HCT116 (cell line): ENCODE data around the gene PIN1. TPM values are rescaled to one million over a fixed set of nuclear protein-coding genes. Genes with fewer than 3 reads are reported as not detected.
"Not testable (repeated sequence)": the region's sequence is repeated elsewhere in the genome, so short reads cannot be mapped to it uniquely, and the experiment has no call there.

Experiments used
- ATAC-seq: fragments of 200-7000 bp; cut with Tn5 transposase; 2 replicates; pipeline ENCODE4 v1.9.1; 2020; ENCODE audit warnings: mild to moderate bottlenecking, moderate library complexity
- BruUV-seq: library from RNA; stranded (reverse); fragments of 400-500 nt; replicated peaks from 2 replicates; lab custom pipeline; 2021; lab: Mats Ljungman, UMichigan
- CTCF ChIA-PET: fragments of 300-600 bp; sonication (Branson Sonifier 250); formaldehyde crosslinking; loops from one replicate; lab custom pipeline; 2021; ENCODE audit warnings: antibody characterized with exemption; lab: Charles Lee
- POLR2A ChIA-PET: fragments of 300-600, 350-600 bp; sonication (Branson Sonifier 250); formaldehyde crosslinking; loops from one replicate; lab custom pipeline; 2021; ENCODE audit warnings: antibody characterized with exemption; lab: Charles Lee
- RAD21 ChIA-PET, 2 experiments: fragments of 300-600 bp; sonication (Branson Sonifier 250); formaldehyde crosslinking; loops; one replicate each; lab custom pipeline; 2023; ENCODE audit warnings: low total read pairs in 2 of 2; ENCODE audit not compliant: uncharacterized antibody in 2 of 2, unreplicated experiment in 2 of 2, low non-redundant PET in 1 of 2; lab: Charles Lee
- DNase-seq: peaks from one replicate; pipeline ENCODE4 v3.0.0-alpha.2; 2010; ENCODE audit warnings: low read depth, low spot score
- H2AFZ ChIP-seq: fragments of 200-600 bp; shearing (Covaris generic), sonication (generic); 2 replicates; pipeline ENCODE4 v1.6.1; 2017; ENCODE audit warnings: low read depth, mixed run types, mixed read lengths, antibody characterized with exemption, low read length; ENCODE audit not compliant: poor library complexity, severe bottlenecking
- H3K27ac ChIP-seq: 2 replicates; pipeline ENCODE4 v1.5.1; 2012; ENCODE audit warnings: low read depth, low read length
- H3K27me3 ChIP-seq: fragments of 200-600 bp; sonication (generic); 2 replicates; pipeline ENCODE4 v1.6.1; 2016; ENCODE audit warnings: mixed run types, low read length, mixed read lengths; ENCODE audit not compliant: insufficient read depth
- H3K36me3 ChIP-seq, 2 experiments: fragments of 200-500 bp in 1 of 2; fragments of 200-600 bp in 1 of 2; sonication (Bioruptor generic) in 1 of 2; sonication (generic) in 1 of 2; 2 replicates each; pipeline versions ENCODE4 v1.5.1 to v1.6.1; 2014 to 2016; ENCODE audit warnings: low read length in 2 of 2, inconsistent platforms in 1 of 2, mixed read lengths in 1 of 2, mixed run types in 1 of 2; ENCODE audit not compliant: insufficient read depth in 2 of 2, control insufficient read depth in 1 of 2
- H3K4me1 ChIP-seq, 2 experiments: fragments of 200-600 bp in 1 of 2; sonication (generic) in 1 of 2; 2 replicates each; pipeline versions ENCODE4 v1.5.1 to v1.6.1; 2012 to 2017; ENCODE audit warnings: low read length in 2 of 2, inconsistent platforms in 1 of 2, mild to moderate bottlenecking in 1 of 2, mixed read lengths in 1 of 2, mixed run types in 1 of 2, moderate library complexity in 1 of 2; ENCODE audit not compliant: insufficient read depth in 2 of 2, control insufficient read depth in 1 of 2
- H3K4me2 ChIP-seq: fragments of 200-600 bp; sonication (generic); 2 replicates; pipeline ENCODE4 v1.6.1; 2017; ENCODE audit warnings: mixed run types, low read length, mixed read lengths
- H3K4me3 ChIP-seq, 2 experiments: fragments of 200-600 bp in 1 of 2; sonication (generic) in 1 of 2; replicated peaks in 1 of 2; 2 replicates each; pipeline ENCODE4 v1.5.1; 2011 to 2016; ENCODE audit warnings: low read length in 2 of 2, control low read depth in 1 of 2, low read depth in 1 of 2, mild to moderate bottlenecking in 1 of 2, mixed read lengths in 1 of 2, mixed run types in 1 of 2
- H3K79me2 ChIP-seq: fragments of 200-600 bp; sonication (generic); 2 replicates; pipeline ENCODE4 v1.6.1; 2017; ENCODE audit warnings: mild to moderate bottlenecking, mixed run types, low read length, moderate library complexity, mixed read lengths; ENCODE audit not compliant: insufficient read depth
- H3K9ac ChIP-seq: fragments of 200-600 bp; sonication (generic); 2 replicates; pipeline ENCODE4 v1.6.1; 2016; ENCODE audit warnings: low read length, mixed read lengths
- H3K9me2 ChIP-seq: fragments of 200-600 bp; sonication (generic), shearing (Covaris generic); 2 replicates; pipeline ENCODE4 v1.6.1; 2017; ENCODE audit warnings: mixed run types, mild to moderate bottlenecking, moderate library complexity; ENCODE audit not compliant: insufficient read depth
- H3K9me3 ChIP-seq, 2 experiments: fragments of 200-500 bp in 1 of 2; fragments of 200-600 bp in 1 of 2; sonication (Bioruptor generic) in 1 of 2; sonication (generic) in 1 of 2; 2 replicates each; pipeline ENCODE4 v1.6.1; 2014 to 2017; ENCODE audit warnings: low read length in 2 of 2, mixed read lengths in 2 of 2, inconsistent platforms in 1 of 2, low read depth in 1 of 2, mild to moderate bottlenecking in 1 of 2, mixed run types in 1 of 2, moderate library complexity in 1 of 2; ENCODE audit not compliant: control insufficient read depth in 1 of 2, insufficient read depth in 1 of 2
- H4K20me1 ChIP-seq: fragments of 200-600 bp; sonication (generic), shearing (Covaris generic); 2 replicates; pipeline ENCODE4 v1.6.1; 2017; ENCODE audit warnings: mixed run types, mild to moderate bottlenecking, moderate library complexity; ENCODE audit not compliant: insufficient read depth
- CTCF ChIP-seq, 3 experiments: fragments of 200-600 bp in 1 of 3; sonication (generic) in 1 of 3; IDR thresholded peaks in 2 of 3; conservative IDR thresholded peaks in 1 of 3; 2 replicates each; pipeline ENCODE4 v1.5.1; 2012 to 2017; ENCODE audit warnings: low read depth in 2 of 3, low read length in 2 of 3, antibody characterized with exemption in 1 of 3, borderline replicate concordance in 1 of 3, control low read depth in 1 of 3, mild to moderate bottlenecking in 1 of 3, mixed read lengths in 1 of 3, mixed run types in 1 of 3, moderate library complexity in 1 of 3; ENCODE audit not compliant: insufficient read depth in 1 of 3
- ELF1 ChIP-seq: IDR thresholded peaks from 2 replicates; pipeline ENCODE4 v1.6.1; 2012; ENCODE audit warnings: low read depth, borderline replicate concordance
- REST ChIP-seq: IDR thresholded peaks from 2 replicates; pipeline ENCODE4 v1.6.1; 2012; ENCODE audit warnings: low read depth
- YY1 ChIP-seq: IDR thresholded peaks from 2 replicates; pipeline ENCODE4 v1.6.1; 2011; ENCODE audit warnings: low read length, low read depth, moderate library complexity, mild to moderate bottlenecking; ENCODE audit not compliant: insufficient replicate concordance; ENCODE audit errors: extremely low read depth
- intact Hi-C: fragments of 100-400 bp; cut with micrococcal nuclease; formaldehyde crosslinking; loops from 2 replicates; pipeline ENCODE4 v1.10.0; 2022
- total RNA-seq: library from RNA; stranded (reverse); gene quantifications from one replicate; pipeline ENCODE4 v1.2.1, GENCODE V29; 2021; ENCODE audit not compliant: unreplicated experiment

Gene PIN1
- total RNA-seq, 1 experiment from 2014 or later = 78.9 TPM

GRCh38 chr19:9842834-9843625 lies 7.9 kb downstream of the PIN1 start:
- no peaks in the 10 kb centered on the region for H3K9me3 ChIP-seq
- no peak overlapping the region for H3K9ac ChIP-seq
- intact Hi-C loops = no loop called here
- TF ChIP-seq ELF1 = no peak
- no peak for TF ChIP-seq YY1
- no peak for TF ChIP-seq REST
- TF ChIP-seq CTCF (IDR thresholded peaks at IDR 0.05 in 2 of 3, conservative IDR thresholded peaks at IDR 0.05 in 1 of 3; ENCODE audit: borderline replicate concordance in 1 of 3, insufficient read depth in 1 of 3, low read depth in 2 of 3, low read length in 2 of 3) = no peak
- H3K9me2 ChIP-seq = no peaks in the 10 kb centered on the region
- H2AFZ ChIP-seq = no peak overlapping the region
- H3K79me2 ChIP-seq = peaks cover 14% of the 10 kb centered on the region; the same call in 1 of the 2 replicates
- H3K36me3 ChIP-seq = peaks cover 26 to 27% of the 10 kb centered on the region in 2 experiments; a peak in 3 of 4 replicates
- no peak for ATAC-seq
- no peak overlapping the region for H3K4me3 ChIP-seq
- ChIA-PET CTCF (no interaction called here), RAD21 (no interaction called here), POLR2A (no interaction called here)
- no peaks in the 10 kb centered on the region for H4K20me1 ChIP-seq
- no peak for DNase-seq
- H3K27me3 ChIP-seq = no peaks in the 10 kb centered on the region
- no peak overlapping the region for H3K4me2 ChIP-seq
- no peak overlapping the region for H3K27ac ChIP-seq
- no TSS peak for BruUV-seq
- H3K4me1 ChIP-seq = peaks cover 0 to 19% of the 10 kb centered on the region in 2 experiments; a peak in 2 of 4 replicates

GRCh38 chr19:9843626-9844273 lies 8.6 kb downstream of the PIN1 start:
- intact Hi-C loops, DNase-seq, CTCF ChIA-PET, H3K9me3 ChIP-seq, H3K4me2 ChIP-seq, RAD21 ChIA-PET, H3K9me2 ChIP-seq, BruUV-seq, H4K20me1 ChIP-seq, POLR2A ChIA-PET, H3K27me3 ChIP-seq, H3K9ac ChIP-seq, H2AFZ ChIP-seq, H3K27ac ChIP-seq, ATAC-seq, H3K4me3 ChIP-seq: not testable (repeated sequence)
- Histone ChIP-seq H3K36me3 (peaks cover 21 to 26% of the 10 kb centered on the region in 2 experiments; a peak in 3 of 4 replicates), H3K4me1 (peaks cover 0 to 15% of the 10 kb centered on the region in 2 experiments; a peak in 2 of 4 replicates), H3K79me2 (peaks cover 12% of the 10 kb centered on the region; the same call in 1 of the 2 replicates)
